ENCODE measurements around the gene AGBL4. TPM values are rescaled to one million over a fixed set of nuclear protein-coding genes. Genes with fewer than 3 reads are reported as not detected.

Gene AGBL4
- total and polyA plus RNA-seq, 2 of the 13 experiments (the other 11 are each of a cell fraction or from before 2014, with no cell fraction given), result not detected

GRCh38 chr1:48500541-48501450, 1523.0 kb downstream of the AGBL4 start:
- Histone ChIP-seq H3K79me2 (ENCODE audit: insufficient read depth, low read length) (no peaks in the 10 kb centered on the region), H3K9ac (ENCODE audit: insufficient read depth, low read depth, low read length) (no peak overlapping the region), H3K4me2 (ENCODE audit: low read depth, low read length) (no peak overlapping the region), H3K27ac (ENCODE audit: extremely low read length, insufficient read depth, low read length) (no peak overlapping the region), H4K20me1 (ENCODE audit: insufficient read depth, low read length) (no peaks in the 10 kb centered on the region), H3K36me3 (replicated peaks in 1 of 2; ENCODE audit: control insufficient read depth in 1 of 2, insufficient read depth in 2 of 2, low read length in 2 of 2) (no peaks in the 10 kb centered on the region), H3K4me1 (ENCODE audit: insufficient read depth, low read length) (peaks cover 6% of the 10 kb centered on the region; the same call in 1 of the 2 replicates), H3K9me3 (ENCODE audit: low read length) (no peaks in the 10 kb centered on the region), H3K4me3 (replicated peaks in 1 of 3; ENCODE audit: insufficient read depth in 1 of 3, low read depth in 2 of 3, low read length in 3 of 3) (no peak overlapping the region), H3K27me3 (ENCODE audit: control insufficient read depth in 1 of 2, insufficient read depth in 2 of 2, low read length in 2 of 2) (no peaks in the 10 kb centered on the region), H2AFZ (ENCODE audit: low read length) (no peak overlapping the region)
- intact Hi-C loops (cut with micrococcal nuclease; ENCODE audit: unreplicated experiment), result no loop called here
- no TSS peak for BruUV-seq (replicated peaks)
- no peak for ATAC-seq
- 9% methylated on average over 10 of the region's 12 CpGs for WGBS (ENCODE audit: low lambda C conversion rate)
- CTCF ChIA-PET (ENCODE audit: low intra/inter-chr PET ratio, low total read pairs), result no interaction called here
- in situ Hi-C loops (cut with HindIII; ENCODE audit: extremely low pct_ligation_motif_present, low pct_unique_long_range_greater_than_20kb), result no loop called here
- POLR2A ChIA-PET, result no interaction called here
- DNase-seq (ENCODE audit: low spot score), result no peak
- FAIRE-seq, result no peak
- no peak for TF ChIP-seq ZFP36L1 (CRISPR knock-in tag; IDR thresholded peaks at IDR 0.05)
- no peak for TF ChIP-seq ARID2 (CRISPR knock-in tag; IDR thresholded peaks at IDR 0.05; ENCODE audit: borderline replicate concordance)
- TF ChIP-seq HMGXB3 (CRISPR knock-in tag; IDR thresholded peaks at IDR 0.05; ENCODE audit: borderline replicate concordance), result no peak
- TF ChIP-seq ARID5B (CRISPR knock-in tag; IDR thresholded peaks at IDR 0.05), result no peak
- TF ChIP-seq BRD4 (CRISPR knock-in tag; IDR thresholded peaks at IDR 0.05), result no peak
- TF ChIP-seq MAF1 (CRISPR knock-in tag; IDR thresholded peaks at IDR 0.05; ENCODE audit: borderline replicate concordance), result no peak
- no peak for TF ChIP-seq HNRNPLL (IDR thresholded peaks at IDR 0.05; ENCODE audit: low read depth, low read length, poor library complexity, severe bottlenecking)
- TF ChIP-seq SMARCE1 (IDR thresholded peaks at IDR 0.05; ENCODE audit: borderline replicate concordance), result no peak
- TF ChIP-seq SNAI1 (CRISPR knock-in tag; IDR thresholded peaks at IDR 0.05; ENCODE audit: borderline replicate concordance), result no peak
- TF ChIP-seq ZHX1 (CRISPR knock-in tag; IDR thresholded peaks at IDR 0.05; ENCODE audit: low read depth), result no peak
